NCI-H2081 treated with DMSO at 0.1 percent for 48 hours (cell line): Measurements from ENCODE around the gene COPZ2.
"Not testable (repeated sequence)": the region's sequence is repeated elsewhere in the genome, so short reads cannot be mapped to it uniquely, and the experiment has no call there.

Source experiments
- DNase-seq: peaks from one replicate; lab custom pipeline; 2025; lab: John Stamatoyannopoulos, UW

COPZ2 gene

DNA sequence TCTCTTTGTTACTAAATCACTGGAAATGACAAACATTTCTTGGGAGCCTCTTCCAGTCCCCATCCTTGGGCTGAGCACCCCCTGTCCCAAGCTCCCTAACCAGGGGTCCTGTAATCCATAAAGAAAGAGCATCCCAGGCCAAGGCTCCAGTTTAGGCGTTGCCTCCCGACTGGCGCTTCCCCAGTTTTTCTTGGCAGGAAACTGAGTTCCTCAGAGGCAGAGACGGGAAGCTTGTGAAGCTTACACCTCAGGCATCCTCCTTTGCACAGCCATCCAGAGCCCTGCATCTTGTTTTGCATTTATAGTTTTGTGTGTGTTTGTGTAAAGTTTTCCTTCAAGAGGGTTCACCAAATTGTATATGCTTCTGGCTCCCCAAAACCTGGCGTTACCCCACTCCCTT lies 7.1 kb downstream of the COPZ2 start:
- no peak for DNase-seq

- DNase-seq = no peak
Observed at GRCh38 chr17:48028736-48029135, 8.9 kb downstream of the COPZ2 start.

- DNase-seq = no peak
Observed at GRCh38 chr17:48027322-48027981, 10.1 kb downstream of the COPZ2 start.

- peak; percentile 46 for DNase-seq
Observed at GRCh38 chr17:48026502-48027321, 10.9 kb downstream of the COPZ2 start.

GRCh38 chr17:48025904-48026501 lies 11.6 kb downstream of the COPZ2 start:
- DNase-seq = no peak

- DNase-seq = peak; percentile 95
Observed at GRCh38 chr17:48025040-48025903, 12.3 kb downstream of the COPZ2 start.

GRCh38 chr17:48024149-48025039 lies 13.2 kb downstream of the COPZ2 start:
- no peak for DNase-seq

- peak; percentile 65 for DNase-seq
Observed at GRCh38 chr17:48023400-48024148, 14.0 kb downstream of the COPZ2 start.

DNA sequence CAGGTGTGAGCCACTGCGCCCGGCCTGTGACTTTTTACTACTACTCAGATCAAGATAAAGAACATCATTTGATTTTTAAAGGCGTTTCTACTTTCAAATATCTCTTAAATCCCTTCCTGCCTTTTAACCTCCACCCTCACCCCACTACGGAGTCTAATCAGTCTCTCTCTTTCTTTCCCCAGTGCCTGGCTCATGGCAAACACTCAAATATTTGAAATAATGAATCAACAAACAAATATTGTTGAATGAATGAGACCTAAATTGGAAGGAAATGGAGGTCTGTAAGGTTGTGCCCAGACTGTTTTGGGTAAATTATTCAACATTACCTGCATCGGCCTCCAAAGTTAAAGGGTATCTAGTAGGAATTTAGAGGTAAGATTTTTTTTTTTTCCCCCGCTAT lies 14.7 kb downstream of the COPZ2 start:
- DNase-seq = no peak

DNA sequence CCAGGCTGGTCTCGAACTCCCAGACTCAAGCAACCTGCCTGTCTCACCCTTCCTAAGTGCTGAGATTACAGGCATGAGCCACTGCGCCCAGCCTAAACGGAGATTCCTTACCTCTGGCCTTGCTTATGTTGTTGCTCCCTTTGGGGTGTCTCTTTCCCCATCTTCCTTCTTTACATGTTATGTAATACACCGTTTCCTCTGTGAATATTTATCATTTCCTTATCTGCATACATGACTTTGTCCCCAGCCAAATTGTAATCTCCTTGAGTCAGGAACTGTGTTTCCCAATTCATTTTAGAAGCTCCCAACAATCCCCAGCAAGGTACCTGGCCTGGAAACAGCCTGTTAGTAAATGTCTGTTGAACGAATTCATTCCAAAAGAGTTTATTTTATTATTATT lies 15.7 kb downstream of the COPZ2 start:
- DNase-seq = no peak

- not testable (repeated sequence) for DNase-seq
Observed at GRCh38 chr17:48017817-48018158, 19.8 kb downstream of the COPZ2 start.

GRCh38 chr17:48016112-48016511 lies 21.5 kb downstream of the COPZ2 start:
- no peak for DNase-seq

DNA sequence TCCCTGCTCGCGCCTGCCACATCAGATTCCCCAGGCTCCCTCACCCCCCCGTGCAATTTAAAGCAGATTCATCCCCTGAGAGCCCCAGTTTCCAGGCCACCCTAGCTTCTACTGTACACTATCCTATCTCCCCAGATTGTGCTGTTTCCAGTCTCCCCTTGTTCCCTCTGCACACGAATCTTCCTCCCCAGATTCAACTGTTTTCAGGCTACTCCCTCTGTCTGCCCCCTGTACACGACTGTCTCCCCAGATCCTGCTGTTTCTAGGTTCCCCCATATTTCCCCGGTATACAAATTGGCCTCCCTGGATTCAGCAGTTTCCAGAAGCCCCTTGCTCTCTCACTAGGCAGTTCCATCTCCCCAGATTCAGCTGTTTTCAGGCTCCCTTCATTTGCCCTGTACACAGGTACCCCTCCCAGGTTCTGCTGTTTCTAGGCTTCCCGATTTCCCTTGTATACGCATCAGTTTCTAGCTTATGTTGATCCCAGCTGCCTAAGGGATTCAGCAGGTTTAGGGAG lies 22.9 kb downstream of the COPZ2 start:
- DNase-seq = no peak

DNA sequence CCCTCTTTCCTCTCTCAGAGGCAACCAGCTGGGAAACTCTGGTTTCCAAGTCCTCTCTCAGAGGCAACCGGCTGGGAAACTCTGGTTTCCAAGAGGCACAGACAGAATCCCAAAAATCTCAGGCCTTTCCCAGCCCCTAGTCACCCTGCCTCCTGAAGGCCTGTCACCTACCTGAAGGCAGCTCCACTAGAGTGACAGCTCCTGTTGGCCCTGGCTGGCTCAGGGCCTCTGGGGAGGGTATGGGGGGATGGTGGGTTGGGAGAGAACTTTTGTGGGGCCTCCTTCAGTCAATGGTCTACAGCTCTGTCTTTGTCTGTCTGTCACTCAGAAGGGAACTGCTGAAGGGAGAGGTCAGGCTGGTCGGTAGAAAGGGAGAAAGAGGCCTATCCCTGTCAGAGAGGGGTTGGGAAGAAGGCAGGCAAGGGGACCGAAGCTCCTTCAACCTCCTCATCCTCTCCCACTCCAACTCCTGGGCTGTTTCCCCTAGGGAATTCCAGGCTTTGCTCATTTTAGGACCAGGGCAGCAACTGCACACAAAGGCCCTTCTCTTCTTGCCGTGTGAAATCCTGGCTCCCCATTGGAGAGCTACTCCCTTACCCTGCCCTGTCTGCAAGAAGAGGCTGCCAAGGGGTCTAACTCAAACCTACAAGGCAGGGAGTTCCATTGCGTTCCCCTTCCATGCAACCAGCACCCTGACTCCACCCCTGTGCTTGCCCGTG lies 23.6 kb downstream of the COPZ2 start:
- DNase-seq = no peak

- DNase-seq = no peak
Observed at GRCh38 chr17:48012654-48013053, 24.9 kb downstream of the COPZ2 start.

GRCh38 chr17:48012151-48012520 lies 25.5 kb downstream of the COPZ2 start:
- peak; percentile 72 for DNase-seq

DNA sequence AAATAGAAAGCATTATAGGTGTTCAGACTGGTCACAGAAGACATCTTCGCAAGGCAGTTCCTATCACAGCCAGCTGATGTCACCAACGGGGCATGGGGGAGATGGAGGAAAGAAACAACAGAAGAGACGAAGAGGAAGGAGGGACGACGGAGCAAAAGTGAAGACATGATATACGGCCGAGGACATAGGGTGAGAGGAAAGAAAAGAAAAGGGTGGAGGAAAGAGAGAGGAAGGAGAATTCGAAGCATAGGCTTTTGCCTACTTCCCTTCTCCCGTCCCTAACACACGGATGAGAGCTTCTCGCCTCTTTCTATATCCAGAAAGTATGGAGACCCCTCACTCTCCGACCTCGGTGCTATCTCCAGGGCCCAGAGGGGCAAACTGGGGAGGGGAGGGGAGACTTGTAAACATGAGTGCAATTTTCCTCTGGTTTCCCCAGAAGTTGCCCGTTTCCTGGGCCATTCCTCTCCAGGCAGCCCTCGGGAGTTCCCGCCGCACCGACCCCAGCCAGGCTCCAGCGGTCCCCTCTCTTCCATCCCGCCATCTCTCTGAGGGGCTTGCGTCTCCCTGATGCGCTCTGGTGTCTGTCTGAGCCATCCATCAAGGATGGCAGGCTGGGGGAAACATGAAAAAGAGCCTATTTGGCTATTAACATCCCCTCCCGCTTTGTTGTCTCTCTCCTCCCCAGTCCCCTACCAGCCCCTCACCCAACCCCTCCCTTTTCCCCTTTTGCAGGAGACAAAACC lies 26.0 kb downstream of the COPZ2 start:
- no peak for DNase-seq

GRCh38 chr17:48010193-48010592 lies 27.4 kb downstream of the COPZ2 start:
- no peak for DNase-seq
